K562 (cell line): Measurements from ENCODE around the gene NT5E. TPM values are rescaled to one million over a fixed set of nuclear protein-coding genes. Genes with fewer than 3 reads are reported as not detected.

Experiments
- E4F1 ChIP-seq: fragments of 250-450 bp; sonication (Bioruptor Pico); IDR thresholded peaks from 2 replicates; pipeline ENCODE4 v1.5.0; 2021; ENCODE audit warnings: mild to moderate bottlenecking, borderline replicate concordance
- NR3C1 ChIP-seq: sonication (generic); formaldehyde crosslinking; IDR thresholded peaks from 2 replicates; pipeline ENCODE4 v1.8.1; 2022; ENCODE audit warnings: missing genetic modification reagents
- PTBP1 ChIP-seq: fragments of 200-400 bp; formaldehyde crosslinking; IDR thresholded peaks from 2 replicates; pipeline ENCODE4 v1.6.1; 2017; ENCODE audit warnings: low read depth, low read length
- SIN3A ChIP-seq, 2 experiments: fragments of 150-350 bp in 1 of 2; IDR thresholded peaks; 2 replicates each; pipeline ENCODE4 v1.6.1; 2011 to 2016; ENCODE audit warnings: borderline replicate concordance in 2 of 2, low read depth in 2 of 2, low read length in 2 of 2, mild to moderate bottlenecking in 2 of 2, moderate library complexity in 2 of 2; ENCODE audit not compliant: control insufficient read depth in 1 of 2
- SIRT6 ChIP-seq: IDR thresholded peaks from one replicate; pipeline ENCODE4 v1.6.1; 2012; ENCODE audit warnings: low read depth, mild to moderate bottlenecking, control low read depth, inconsistent platforms, low read length, moderate library complexity
- ZNF583 ChIP-seq: fragments of 250-450 bp; sonication (Bioruptor Pico); IDR thresholded peaks from 2 replicates; pipeline ENCODE4 v1.4.0; 2020
- ZNF668 ChIP-seq: fragments of 250-450 bp; sonication (Bioruptor Pico); IDR thresholded peaks from 2 replicates; pipeline ENCODE4 v1.8.0; 2022; ENCODE audit warnings: mild to moderate bottlenecking, inconsistent platforms
- ZNF740 ChIP-seq, 3 experiments: fragments of 200-800 bp in 1 of 3; sonication (Bioruptor generic) in 1 of 3; sonication (generic) in 1 of 3; formaldehyde crosslinking in 1 of 3; IDR thresholded peaks; 2 replicates each; pipeline versions ENCODE4 v1.6.1 to v1.8.0; 2016 to 2022; ENCODE audit warnings: mild to moderate bottlenecking in 2 of 3, missing compliant biosample characterization in 2 of 3, missing genetic modification characterization in 2 of 3, missing genetic modification reagents in 1 of 3
- polyA plus RNA-seq, 8 experiments: library from polyadenylated mRNA; depleted of rRNA in 4 of 8; stranded (reverse) in 5 of 8; unstranded in 3 of 8; fragments of >200 nt; fragmentation: Nextera tagmentation in 2 of 8; fragmentation: Illumina TruSeq in 1 of 8; extraction: Ambion mirVana in 2 of 8; extraction: Trizol in 1 of 8; gene quantifications; 2 replicates each; pipeline versions ENCODE4 v1.2.1 to v1.2.3, GENCODE V29; 2011 to 2014; ENCODE audit warnings: inconsistent platforms in 1 of 8, missing spikeins in 1 of 8
- total RNA-seq, 7 experiments: library from RNA; depleted of rRNA in 6 of 7; stranded (reverse); fragments of >200 nt in 6 of 7; fragmentation: Illumina TruSeq in 2 of 7; extraction: Trizol in 2 of 7; gene quantifications; 2 replicates each; pipeline versions ENCODE4 v1.2.1 to v1.2.3, GENCODE V29; 2011 to 2021; ENCODE audit warnings: low replicate concordance in 1 of 7

The NT5E gene
- total and polyA plus RNA-seq, 9 of the 15 experiments (the other 6 are each of a cell fraction or from before 2014, with no cell fraction given), result 0.01 to 0.13 TPM; not detected in 7

GRCh38 chr6:85417336-85417735, 32.5 kb upstream of the NT5E start (continued):
- TF ChIP-seq ZNF740 (CRISPR knock-in tag; IDR thresholded peaks at IDR 0.05), result no peak
- TF ChIP-seq ZNF740 (tag; IDR thresholded peaks at IDR 0.05), result no peak
- TF ChIP-seq PTBP1, result no peak
- no peak for TF ChIP-seq SIRT6
- TF ChIP-seq ZNF668 (CRISPR knock-in tag), result no peak
- TF ChIP-seq ZNF583 (CRISPR knock-in tag), result no peak
- TF ChIP-seq NR3C1 (CRISPR knock-in tag), result no peak
- no peak for TF ChIP-seq SIN3A (IDR thresholded peaks at IDR 0.05; ENCODE audit: borderline replicate concordance in 2 of 2, control insufficient read depth in 1 of 2, low read depth in 2 of 2, low read length in 2 of 2)
- no peak for TF ChIP-seq E4F1 (CRISPR knock-in tag)
